ENCODE data around the gene RAB27B.
A peak's percentile ranks its signal among the peaks of the same experiment; 100 is the strongest.

The RAB27B gene

DNA sequence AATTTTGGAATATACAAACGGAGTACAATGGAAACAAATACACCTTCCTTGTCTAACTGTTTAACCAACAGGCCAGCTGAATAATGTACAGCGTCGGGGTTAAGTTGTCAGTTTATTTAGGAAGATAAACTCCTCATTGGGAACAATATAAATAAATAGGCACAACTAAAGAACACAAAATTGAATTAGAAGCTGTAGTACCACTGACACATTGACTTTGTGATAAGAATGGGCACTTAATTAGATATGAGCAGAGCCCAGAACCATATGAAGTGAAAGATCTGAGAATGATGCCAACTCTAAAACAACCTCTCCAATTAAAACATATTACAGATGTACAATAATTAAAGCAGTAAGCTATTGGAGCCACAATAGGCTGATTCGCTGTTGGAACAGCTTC is 86.5 kb downstream of the RAB27B start:
- DNase-seq, result no peak

DNA sequence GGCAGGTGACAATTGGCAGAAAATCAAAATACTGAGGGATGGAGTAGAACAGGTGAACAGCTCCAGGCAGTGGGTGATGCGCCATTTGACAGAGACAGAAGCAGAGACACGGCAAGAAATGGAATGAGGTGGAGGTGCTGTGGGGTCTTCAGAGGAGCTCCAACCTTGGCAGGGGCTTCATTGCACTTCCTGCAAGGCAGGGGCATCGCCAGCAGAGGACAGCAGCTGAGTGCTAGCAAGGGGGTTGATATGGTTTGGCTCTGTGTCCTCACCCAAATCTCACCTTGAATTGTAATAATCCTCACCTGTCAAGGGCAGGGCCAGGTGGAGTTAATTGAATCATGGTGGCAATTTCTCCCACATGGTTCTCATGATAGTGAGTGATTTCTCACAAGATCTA is 88.2 kb downstream of the RAB27B start:
- no peak for DNase-seq

DNA sequence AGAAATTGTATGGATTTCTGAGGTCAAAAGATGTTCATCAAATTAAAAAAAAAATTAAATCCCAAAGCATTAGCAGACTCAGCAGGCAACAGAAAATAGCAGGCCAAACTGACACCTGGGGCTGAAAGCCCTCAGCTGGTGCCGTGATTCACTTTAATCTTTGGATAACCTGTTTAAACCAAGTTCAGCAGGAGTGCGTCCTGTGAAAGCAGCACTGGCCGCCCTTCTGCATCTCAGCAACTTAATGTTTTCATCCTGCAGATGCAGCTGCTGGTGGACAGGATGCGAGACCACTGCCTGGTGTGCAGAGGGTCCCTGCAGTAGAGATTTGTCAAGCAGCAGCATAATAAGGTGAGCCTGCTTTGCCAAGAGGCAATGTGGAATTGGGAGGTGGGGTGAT is 89.8 kb downstream of the RAB27B start:
- no peak for DNase-seq

DNA sequence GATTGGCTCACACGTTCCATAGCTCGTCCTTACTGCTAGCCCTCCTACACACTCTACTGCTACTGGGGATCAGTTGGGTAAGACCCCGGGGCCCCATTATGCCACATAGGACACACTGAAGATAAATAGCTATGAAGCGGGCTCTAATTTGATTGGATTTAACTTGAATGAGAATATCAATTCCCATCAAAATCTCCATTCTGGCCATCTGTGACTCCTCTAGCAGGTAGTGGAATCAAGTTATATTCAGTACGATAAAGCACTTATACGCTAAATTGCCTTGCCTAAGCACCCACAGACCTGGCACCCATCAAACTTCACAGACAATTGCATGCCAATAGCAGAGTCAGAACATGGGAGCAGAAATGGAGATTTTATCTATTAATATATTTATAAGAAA is 91.1 kb downstream of the RAB27B start:
- DNase-seq, result no peak

DNA sequence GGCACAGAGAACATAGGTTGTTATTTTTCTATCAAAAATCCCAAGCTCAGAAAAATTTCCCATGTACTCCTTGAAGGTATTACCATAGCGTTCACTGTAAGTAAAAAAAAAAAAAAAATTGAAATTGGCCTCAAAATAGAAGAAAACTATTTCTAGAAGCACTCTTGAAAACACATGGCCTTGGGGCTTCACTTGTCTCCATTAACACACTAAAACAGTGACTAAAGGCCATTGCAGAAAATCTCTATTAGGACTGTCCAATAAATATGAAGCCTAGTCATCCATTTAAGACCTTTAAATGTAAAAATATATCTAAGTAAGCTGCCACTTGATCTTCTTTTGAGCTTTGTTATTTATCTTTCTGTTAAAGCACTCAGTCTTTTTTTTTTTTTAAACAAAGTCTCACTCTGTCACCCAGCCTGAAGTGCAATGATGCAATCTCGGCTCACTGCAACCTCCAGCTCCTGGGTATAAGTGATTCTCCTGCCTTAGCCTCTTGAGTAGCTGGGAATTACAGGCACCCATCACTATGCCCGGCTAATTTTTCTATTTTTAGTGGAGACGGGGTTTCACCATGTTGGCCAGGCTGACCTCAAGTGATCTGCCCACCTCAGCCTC is 95.2 kb downstream of the RAB27B start:
- DNase-seq, result no peak

DNA sequence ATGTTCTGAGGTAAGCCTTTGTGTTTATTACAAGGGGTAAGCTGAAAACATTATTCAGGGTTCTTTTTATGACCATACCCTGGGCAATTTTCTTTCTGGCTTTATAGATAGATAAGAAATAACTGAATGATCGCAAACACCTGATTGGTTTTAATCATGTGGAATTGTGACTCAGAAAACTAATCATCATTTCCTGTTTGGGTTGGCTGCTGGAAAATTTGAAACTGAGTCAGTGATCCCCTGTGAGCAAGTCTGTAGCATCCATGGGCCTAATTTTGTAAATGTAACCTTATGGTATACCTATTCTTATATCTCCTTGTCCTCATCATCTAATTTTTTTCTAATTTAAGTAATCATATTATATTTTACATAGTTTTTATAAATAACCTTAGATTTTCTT is 96.7 kb downstream of the RAB27B start:
- DNase-seq, result no peak

DNA sequence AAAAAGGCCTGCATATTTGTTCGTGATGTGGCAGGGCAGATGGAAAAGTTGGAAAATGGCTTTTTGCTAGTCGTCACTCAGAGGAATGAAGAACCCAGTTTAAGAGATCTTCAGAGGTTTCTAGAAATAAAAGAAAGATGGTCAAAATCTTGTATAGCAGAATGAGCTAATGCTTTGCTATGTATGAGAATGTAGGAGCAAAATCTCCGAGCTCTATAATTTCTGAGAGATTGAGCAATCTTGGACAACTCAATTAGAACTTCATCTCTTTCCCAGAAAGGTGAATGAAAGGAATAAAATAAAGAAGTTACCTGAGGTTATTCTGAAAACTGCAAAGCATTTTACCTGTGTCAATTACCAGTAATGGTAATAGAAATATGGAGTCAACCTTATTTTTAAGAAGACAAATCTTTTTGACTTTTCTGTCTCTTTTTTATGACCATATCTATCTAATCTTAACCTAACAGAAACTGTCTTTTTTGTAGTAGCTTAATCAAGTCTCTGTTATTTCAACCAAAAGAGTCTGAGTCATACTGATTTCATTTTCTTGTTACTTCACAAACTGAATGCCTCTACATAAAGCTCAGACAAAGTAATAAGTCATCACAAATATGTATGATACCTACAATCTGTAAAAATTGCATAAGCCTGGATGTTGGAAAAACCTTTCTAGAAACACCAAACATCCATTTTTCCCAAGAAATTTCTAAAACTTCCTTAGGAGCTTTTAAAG is 98.5 kb downstream of the RAB27B start:
- DNase-seq, result no peak

DNA sequence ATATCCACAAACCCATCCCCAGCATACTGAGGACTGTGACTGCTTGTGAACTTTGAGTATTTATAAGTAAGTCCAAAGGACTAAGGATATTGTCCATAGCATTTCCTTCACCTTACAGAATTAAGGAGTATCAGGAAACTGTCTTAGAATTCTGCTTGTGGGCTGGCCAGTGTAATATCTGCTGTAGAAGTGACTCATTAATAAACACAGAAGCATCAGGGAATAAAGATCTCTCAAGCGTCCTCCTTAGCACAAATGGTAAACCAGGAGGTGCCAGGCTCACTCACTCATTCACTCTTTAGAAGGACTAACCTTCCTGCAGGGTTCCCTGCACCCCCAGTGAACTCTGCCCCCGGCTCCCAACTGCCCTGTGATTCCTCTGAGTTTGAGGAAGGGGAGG is 100.0 kb downstream of the RAB27B start:
- DNase-seq, result no peak

DNA sequence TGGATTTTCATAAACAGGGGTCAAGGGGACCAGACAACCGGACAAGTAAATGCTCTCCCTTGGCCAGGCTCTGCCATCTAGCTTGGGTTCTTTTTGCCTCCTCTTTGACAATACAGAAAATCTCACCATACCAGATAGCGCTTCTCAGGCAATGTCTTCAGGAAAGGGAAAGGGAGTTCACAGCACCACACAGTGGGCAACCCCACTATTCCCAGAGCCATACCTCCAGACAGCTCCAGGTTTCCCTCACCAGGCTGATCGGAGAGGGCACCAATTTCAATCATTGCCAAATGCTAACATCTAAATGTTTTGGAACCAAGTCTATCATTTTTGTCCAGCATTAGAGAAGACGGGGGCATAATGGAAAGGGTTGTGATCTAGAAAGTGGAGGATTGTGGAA is 102.9 kb downstream of the RAB27B start:
- no peak for DNase-seq

DNA sequence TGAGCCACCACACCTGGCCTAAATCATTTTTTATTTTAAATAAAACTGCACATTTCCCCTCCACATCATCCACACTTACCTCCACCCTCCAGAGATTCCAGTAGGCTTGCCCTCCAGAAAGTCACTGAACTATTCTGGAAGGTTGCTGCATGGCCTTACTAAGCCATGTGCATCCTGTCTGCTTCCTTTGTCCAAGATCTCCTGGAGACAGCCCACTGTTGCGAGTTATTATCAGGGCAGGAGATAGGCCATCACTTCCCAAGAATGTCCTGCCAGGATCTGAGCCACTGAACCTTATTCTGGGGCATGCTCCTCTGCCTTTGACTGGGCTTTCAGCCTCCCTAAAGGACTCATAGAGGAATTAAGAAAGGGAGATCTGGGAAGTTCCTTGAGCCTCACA is 104.2 kb downstream of the RAB27B start:
- no peak for DNase-seq

DNA sequence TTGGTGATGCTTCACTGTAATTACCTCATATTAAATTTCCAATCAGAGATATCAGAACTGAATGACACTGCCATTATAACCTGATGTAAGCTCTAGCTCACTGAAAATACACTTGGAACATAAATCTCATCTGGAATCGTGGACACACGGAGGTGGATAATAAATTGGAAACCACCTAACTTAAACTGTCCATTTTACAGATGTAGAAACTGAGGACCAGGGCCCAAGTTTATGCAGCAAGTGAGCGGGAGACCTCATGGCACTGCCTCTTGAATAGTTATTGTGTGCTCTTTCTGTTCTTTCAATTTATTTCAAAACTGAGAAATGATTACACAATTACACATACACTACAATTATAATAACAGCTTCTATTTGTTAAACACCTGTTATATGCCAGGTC is 110.2 kb downstream of the RAB27B start:
- DNase-seq, result no peak

DNA sequence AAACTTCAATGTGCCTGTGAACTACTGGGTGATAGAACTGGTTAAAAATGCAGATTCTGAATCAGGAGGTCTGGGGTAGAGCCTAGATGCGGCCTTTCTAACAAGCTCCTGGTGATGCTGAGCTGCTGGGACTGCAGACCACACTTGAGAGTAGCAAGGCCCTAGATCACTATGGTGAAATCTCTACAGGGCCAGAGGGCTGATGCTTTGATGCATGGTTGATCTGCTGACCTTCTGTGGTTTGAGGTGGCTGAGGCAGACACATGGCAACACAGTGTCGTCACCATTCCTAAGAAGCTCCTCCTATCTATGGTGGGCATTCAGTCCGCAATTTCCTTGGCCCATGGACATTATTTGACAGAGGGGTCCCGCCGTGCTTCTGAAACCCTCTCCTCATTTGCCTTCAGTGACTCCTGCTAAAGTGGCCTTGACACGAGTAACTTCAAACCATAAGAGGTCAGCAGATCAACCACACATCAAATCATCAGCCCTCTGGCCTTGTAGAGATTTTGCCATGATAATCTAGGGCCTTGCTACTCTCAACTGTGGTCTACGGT is 111.2 kb downstream of the RAB27B start:
- DNase-seq, result peak; percentile 63

DNA sequence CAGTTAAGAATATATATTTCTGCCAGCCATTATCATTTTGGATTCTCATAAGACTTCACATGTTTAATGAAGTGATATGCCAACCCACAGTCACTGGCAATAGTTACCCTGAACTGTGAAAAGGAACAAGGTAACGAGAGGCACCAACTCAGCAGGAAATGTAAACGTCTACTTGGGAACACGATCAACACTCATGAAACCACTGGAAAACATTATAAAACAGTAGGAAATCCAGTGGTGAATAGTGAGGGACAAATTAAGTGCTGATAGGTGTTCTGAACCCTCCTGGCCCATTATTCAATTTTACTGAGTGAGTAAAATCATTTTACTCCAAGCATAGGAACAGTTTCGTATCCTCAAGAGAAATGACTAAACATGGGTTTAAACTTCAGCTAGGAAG is 113.9 kb downstream of the RAB27B start:
- DNase-seq, result no peak

DNA sequence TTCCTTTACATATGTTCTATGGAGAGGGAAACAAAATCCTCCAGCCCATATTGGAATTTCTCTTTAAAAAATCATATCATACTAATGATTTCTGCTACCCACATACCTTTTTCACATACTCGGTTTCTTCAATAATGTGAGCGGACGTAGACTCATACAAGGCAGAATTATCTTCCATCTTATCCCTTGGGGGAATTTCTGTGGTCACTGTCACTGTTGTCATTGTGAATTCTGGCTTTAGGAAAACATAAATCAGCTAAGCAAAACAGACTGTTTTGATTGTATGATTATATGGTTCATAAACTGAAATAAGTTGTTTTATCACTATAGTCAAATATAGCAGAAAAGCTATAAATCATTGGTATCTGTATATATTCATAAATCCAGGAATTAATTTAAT is 114.3 kb downstream of the RAB27B start:
- DNase-seq, result no peak
